G401.6 (cell line): ENCODE data around the gene SLC35F3.
"Not testable (repeated sequence)": the region's sequence is repeated elsewhere in the genome, so short reads cannot be mapped to it uniquely, and the experiment has no call there.

Source experiments
- FAIRE-seq: peaks from 2 replicates; lab custom pipeline; 2012; peaks lifted over from hg19 to GRCh38; lab: Jason Lieb, UNC

SLC35F3 gene

GRCh38 chr1:234107416-234108021, 203.0 kb downstream of the SLC35F3 start:
- FAIRE-seq: no peak

GRCh38 chr1:234108921-234109320, 204.4 kb downstream of the SLC35F3 start:
- no peak for FAIRE-seq

GRCh38 chr1:234109840-234110239, 205.4 kb downstream of the SLC35F3 start:
- no peak for FAIRE-seq

- no peak for FAIRE-seq
Measured at GRCh38 chr1:234111458-234112142, 207.1 kb downstream of the SLC35F3 start.

- FAIRE-seq: peak; percentile 95
Measured at GRCh38 chr1:234114648-234115307, 210.3 kb downstream of the SLC35F3 start.

- FAIRE-seq: no peak
Measured at GRCh38 chr1:234118911-234119310, 214.4 kb downstream of the SLC35F3 start.

- no peak for FAIRE-seq
Measured at GRCh38 chr1:234119431-234119830, 215.0 kb downstream of the SLC35F3 start.

GRCh38 chr1:234120327-234120944, 216.0 kb downstream of the SLC35F3 start:
- FAIRE-seq: no peak

GRCh38 chr1:234121659-234122058, 217.2 kb downstream of the SLC35F3 start:
- not testable (repeated sequence) for FAIRE-seq

- FAIRE-seq: not testable (repeated sequence)
Measured at GRCh38 chr1:234122571-234122970, 218.1 kb downstream of the SLC35F3 start.

GRCh38 chr1:234123867-234124266, 219.4 kb downstream of the SLC35F3 start:
- no peak for FAIRE-seq

- no peak for FAIRE-seq
Measured at GRCh38 chr1:234125283-234125682, 220.8 kb downstream of the SLC35F3 start.

- no peak for FAIRE-seq
Measured at GRCh38 chr1:234125714-234126113, 221.2 kb downstream of the SLC35F3 start.

GRCh38 chr1:234127026-234127671, 222.7 kb downstream of the SLC35F3 start:
- no peak for FAIRE-seq

- FAIRE-seq: no peak
Measured at GRCh38 chr1:234132795-234133194, 228.3 kb downstream of the SLC35F3 start.

- FAIRE-seq: no peak
Measured at GRCh38 chr1:234134878-234135277, 230.4 kb downstream of the SLC35F3 start.

GRCh38 chr1:234135501-234135900, 231.0 kb downstream of the SLC35F3 start:
- FAIRE-seq: no peak

GRCh38 chr1:234136073-234136472, 231.6 kb downstream of the SLC35F3 start:
- FAIRE-seq: no peak

- FAIRE-seq: no peak
Measured at GRCh38 chr1:234139966-234140365, 235.5 kb downstream of the SLC35F3 start.

- FAIRE-seq: no peak
Measured at GRCh38 chr1:234140388-234140787, 235.9 kb downstream of the SLC35F3 start.

GRCh38 chr1:234141006-234141405, 236.5 kb downstream of the SLC35F3 start:
- no peak for FAIRE-seq

GRCh38 chr1:234143681-234144080, 239.2 kb downstream of the SLC35F3 start:
- FAIRE-seq: no peak

GRCh38 chr1:234144901-234145300, 240.4 kb downstream of the SLC35F3 start:
- no peak for FAIRE-seq
